A549 (cell line): Measurements from ENCODE around the gene HOXC11.
A peak's percentile ranks its signal among the peaks of the same experiment; 100 is the strongest.

Source experiments
- BCL3 ChIP-seq: fragments of >200 bp; sonication (Bioruptor Twin); formaldehyde crosslinking; IDR thresholded peaks from 3 replicates; pipeline ENCODE4 v1.6.1; 2016
- CTCF ChIP-seq: fragments of >200 bp; sonication (Bioruptor Twin); formaldehyde crosslinking; IDR thresholded peaks from 3 replicates; pipeline ENCODE4 v1.5.1; 2016
- E2F6 ChIP-seq: IDR thresholded peaks from 2 replicates; pipeline ENCODE4 v1.6.1; 2012; ENCODE audit warnings: low read depth, borderline replicate concordance
- HDAC2 ChIP-seq: fragments of 200-600 bp; sonication (generic); IDR thresholded peaks from 2 replicates; pipeline ENCODE4 v1.6.1; 2016
- POLR2A ChIP-seq: IDR thresholded peaks from 2 replicates; pipeline ENCODE4 v1.6.1; 2012; ENCODE audit warnings: mild to moderate bottlenecking, low read length

GRCh38 chr12:54017027-54017788 lies 44.3 kb downstream of the HOXC11 start:
- TF ChIP-seq CTCF (no peak), HDAC2 (no peak), BCL3 (no peak), E2F6 (no peak), POLR2A (0 out of 2 replicates have a peak, but pooled peaks have one; percentile 17)
